HG02763 (cell line): ENCODE measurements around the gene ARHGAP28.

Experiments used
- ATAC-seq: cut with Tn5 transposase; IDR thresholded peaks from one replicate; pipeline ENCODE4 v1.9.1; 2021; ENCODE audit warnings: mild to moderate bottlenecking, moderate library complexity; ENCODE audit not compliant: unreplicated experiment

ARHGAP28 gene, protein sequence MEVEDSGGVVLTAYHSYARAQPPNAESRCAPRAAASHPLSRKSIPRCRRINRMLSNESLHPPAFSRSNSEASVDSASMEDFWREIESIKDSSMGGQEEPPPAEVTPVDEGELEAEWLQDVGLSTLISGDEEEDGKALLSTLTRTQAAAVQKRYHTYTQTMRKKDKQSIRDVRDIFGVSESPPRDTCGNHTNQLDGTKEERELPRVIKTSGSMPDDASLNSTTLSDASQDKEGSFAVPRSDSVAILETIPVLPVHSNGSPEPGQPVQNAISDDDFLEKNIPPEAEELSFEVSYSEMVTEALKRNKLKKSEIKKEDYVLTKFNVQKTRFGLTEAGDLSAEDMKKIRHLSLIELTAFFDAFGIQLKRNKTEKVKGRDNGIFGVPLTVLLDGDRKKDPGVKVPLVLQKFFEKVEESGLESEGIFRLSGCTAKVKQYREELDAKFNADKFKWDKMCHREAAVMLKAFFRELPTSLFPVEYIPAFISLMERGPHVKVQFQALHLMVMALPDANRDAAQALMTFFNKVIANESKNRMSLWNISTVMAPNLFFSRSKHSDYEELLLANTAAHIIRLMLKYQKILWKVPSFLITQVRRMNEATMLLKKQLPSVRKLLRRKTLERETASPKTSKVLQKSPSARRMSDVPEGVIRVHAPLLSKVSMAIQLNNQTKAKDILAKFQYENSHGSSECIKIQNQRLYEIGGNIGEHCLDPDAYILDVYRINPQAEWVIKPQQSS

DNA sequence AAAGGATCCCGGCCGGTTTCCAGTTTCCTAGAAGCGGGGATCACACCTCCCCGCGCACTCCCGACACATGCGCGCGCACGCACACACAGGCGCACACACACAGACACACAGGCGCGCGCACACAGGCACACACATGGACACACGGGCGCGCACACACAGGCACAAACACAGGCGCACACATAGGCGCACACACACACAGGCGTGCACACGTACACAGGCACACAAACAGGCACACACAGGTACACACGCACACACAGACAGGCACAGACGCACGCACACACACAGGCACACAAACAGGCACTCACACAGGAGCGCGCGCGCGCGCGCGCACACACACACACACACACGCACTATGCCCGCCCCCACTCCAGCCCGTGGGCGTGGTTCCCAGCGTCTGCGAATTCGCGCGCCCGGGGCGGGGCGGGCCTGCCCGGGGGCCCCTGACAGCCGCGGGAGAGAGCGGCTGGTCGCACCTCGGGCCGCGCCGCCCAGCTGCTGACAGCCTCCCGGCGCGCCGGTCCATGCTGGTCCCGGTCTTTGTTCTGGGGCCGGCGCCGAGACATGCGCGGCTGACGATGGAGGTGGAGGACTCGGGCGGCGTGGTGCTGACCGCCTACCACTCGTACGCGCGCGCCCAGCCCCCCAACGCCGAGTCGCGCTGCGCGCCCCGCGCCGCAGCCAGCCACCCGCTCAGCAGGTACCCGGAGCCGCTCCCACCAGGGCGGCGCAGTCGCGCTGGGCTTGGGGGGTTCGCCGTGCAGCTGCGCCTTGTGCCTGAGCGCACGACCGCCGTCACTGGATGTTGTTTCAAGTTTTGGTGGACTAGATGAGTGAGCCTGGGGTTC lies at the start of gene ARHGAP28:
Gene ARHGAP28, plus strand, starts transcription at position 470 of the 845 bp plus-strand sequence. Its CDS starts 106 bp downstream, at position 576.
- peak; percentile 52 for ATAC-seq

- no peak for ATAC-seq
These were observed 48.1 kb upstream of the ARHGAP28 start for GRCh38 chr18:6681331-6681875.

GRCh38 chr18:6682437-6683111 lies 46.9 kb upstream of the ARHGAP28 start:
- no peak for ATAC-seq

- no peak for ATAC-seq
These were observed 46.2 kb upstream of the ARHGAP28 start for GRCh38 chr18:6683112-6683876.

DNA sequence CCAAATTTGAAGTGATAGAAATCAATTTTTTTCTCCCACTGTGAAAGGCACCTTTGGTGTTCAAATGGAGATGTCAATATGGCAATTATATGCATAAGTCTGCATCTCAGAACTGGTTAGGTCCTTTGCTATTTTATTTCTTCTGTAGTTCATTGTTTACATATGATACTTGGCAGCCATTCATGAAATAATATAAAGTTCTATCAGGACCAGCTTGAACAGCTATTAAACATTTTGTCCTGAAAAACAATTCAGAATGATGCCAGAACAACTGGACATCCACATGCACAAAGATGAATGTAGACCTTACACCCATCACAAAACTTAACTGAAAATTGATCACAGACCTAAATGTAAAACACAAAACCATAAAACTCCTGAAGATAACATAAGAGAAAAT lies 41.8 kb upstream of the ARHGAP28 start:
- no peak for ATAC-seq

DNA sequence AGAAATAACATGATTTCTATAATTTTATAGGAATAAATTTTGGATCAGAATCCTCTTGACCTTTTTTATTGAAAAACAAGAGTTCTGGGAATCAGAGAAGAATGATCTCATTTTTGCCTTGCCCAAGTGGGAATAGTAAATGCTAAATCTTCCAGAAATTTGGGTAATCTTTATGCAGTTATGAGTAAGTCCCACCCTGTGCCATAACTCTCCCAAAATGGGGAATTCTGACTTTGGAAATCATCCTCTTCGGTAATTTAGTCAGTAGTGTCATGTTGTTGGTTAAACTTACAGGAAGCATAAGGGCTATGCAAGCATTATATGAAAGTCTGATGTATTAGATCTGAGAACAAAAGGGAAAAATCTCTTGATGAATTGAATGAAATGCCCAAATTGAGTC lies 20.6 kb upstream of the ARHGAP28 start:
- ATAC-seq, result no peak

- ATAC-seq, result no peak
These were observed 18.0 kb upstream of the ARHGAP28 start for GRCh38 chr18:6711467-6711866.

GRCh38 chr18:6712401-6712800 lies 17.1 kb upstream of the ARHGAP28 start:
- no peak for ATAC-seq

DNA sequence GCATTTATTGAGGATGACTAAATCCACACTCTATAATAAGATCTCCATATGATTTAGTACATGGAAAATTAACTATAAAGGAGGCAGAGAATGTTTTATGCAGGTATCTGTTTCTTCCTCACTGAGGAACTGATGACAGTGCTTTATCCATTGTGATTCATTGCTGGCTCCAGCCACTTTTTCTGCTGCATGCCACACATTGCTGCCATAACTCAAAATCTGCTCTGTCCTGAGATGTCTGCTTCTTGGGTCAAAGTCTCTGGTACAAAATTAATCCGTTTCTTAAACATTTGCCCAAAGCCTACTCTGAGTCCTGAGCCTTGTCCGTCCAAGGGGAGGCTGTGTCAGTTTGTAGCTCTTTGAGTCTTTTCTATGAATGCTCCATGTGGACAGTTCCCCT lies 15.5 kb upstream of the ARHGAP28 start:
- no peak for ATAC-seq

DNA sequence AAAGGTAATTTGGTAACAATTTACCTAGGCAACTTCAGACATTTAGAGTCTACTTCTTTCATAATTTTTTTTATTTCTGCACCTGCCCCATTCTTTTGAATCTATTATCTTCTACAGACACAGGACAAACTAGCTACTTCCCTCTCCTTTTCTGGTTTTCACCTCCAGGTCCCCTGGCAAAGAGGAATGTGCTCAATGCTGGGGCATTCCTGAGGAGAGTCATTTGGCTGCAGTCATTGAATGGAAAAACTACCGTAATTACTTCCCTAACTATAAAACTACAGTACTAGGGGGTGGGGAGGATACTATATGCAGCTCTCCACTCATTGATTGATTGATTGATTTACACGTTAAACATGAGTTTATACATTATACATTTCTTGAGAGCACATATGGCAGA lies 11.2 kb upstream of the ARHGAP28 start:
- no peak for ATAC-seq

DNA sequence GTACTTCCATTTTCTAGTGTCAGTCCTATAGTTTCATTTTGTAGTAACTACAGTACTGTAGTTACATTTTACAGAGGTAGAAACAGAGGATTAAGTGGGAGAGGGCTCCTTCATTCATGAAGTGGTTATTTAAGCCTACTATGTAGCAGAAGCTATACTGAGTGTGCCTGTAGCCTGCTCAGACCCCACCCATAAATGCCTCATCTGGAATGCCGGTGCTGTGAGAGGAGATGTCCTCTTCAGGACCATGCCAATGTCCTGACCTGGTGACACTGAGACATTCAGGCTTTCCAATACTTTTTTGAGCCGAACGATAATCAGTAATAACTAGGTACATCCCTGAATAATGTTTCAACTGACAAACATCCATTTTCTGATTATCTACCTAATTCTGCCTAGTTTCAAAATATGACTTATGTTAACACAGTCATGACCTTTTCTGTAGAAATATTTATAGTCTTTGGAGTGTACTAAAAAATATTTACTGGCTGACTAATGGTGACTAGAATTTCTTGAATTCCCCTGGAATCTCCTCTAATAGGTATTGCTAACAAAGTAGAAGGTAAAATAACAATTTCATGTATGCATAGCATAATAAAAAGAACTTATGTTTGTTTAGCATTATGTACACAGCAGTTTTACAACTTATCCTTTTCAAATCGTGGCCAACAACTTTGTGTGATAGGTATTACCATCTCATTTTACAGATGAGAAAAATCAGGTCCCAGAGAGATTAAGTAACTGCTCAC lies 10.2 kb upstream of the ARHGAP28 start:
- no peak for ATAC-seq

DNA sequence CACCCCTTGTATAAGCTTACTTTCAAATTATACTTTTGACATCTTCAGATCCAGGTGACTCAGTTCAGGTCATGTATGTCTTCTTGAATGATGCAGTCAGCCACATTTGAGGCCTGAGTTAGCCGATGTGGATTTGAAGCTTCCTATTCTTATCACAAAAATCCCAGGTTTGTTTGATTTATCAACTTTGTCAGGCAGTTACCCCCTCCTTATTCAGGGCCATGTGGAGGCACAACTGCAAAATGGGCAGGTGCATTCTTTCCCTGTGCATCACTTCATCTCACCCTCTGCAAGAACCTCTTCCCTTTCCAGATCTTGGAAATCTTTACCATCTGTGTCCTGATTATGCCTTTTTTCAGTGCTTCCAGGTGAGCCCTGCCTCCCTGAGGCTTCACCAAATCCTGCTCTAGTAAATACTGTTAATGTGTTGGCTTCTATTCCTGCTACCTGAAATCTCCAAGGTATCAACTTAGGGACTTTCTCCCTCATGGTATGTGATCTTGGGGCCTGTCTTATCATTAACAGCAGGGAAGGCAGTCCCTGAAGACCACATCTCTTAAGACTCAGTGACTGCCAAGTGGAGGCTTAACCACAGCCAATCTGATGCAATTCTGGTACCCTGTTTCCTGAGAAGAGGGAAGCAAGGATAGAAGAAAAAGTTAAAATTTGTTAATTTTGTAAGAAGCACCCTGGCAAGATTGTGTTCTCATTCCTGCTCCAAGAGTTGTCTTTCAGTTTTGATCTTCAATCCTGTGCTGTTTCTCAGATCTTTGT lies 9.4 kb upstream of the ARHGAP28 start:
- ATAC-seq, result no peak

- no peak for ATAC-seq
These were observed 7.8 kb upstream of the ARHGAP28 start for GRCh38 chr18:6721755-6722154.

GRCh38 chr18:6722690-6723089 lies 6.8 kb upstream of the ARHGAP28 start:
- no peak for ATAC-seq

DNA sequence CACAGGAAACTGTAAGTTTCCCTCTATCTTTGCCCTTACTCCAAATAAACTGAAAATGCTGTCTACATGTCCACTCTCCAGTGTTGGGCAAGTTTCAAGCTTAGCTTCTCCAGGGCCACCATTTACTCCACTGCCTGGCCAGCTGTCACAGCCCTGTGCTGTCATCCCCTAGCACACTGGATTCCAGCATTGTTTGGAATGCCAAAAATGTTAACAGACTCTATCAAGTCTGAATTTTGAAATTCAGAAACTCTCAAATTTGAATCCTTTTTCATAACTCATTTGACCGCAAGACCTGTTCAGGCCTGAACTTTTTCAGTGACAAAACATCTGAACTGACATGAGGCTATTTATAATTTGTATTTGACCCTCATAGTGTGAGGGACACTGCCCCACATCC lies 5.2 kb upstream of the ARHGAP28 start:
- no peak for ATAC-seq

DNA sequence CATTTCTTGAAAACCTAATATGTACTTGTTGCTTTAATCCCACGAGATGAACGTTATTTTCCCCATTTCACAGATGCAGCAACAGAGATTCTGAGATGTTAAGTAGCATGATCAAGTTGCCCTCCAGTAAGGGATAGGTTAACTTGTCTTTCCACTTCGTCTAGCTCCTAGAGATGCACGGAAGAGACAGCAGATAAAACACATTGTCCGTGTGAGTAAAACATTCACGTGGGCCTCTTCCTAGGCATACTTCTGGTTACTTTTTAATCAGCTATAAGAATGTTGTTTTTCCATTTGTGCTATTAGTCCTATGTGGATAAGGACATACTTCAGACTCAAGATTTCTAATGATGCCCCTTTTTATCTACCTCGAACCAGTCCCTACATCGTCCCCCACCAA lies 1.2 kb upstream of the ARHGAP28 start:
- ATAC-seq, result no peak

- ATAC-seq, result no peak
These were observed 688 bp upstream of the ARHGAP28 start for GRCh38 chr18:6728809-6729246.
